ENCODE data around the gene LGALS3BP. TPM values are rescaled to one million over a fixed set of nuclear protein-coding genes. Genes with fewer than 3 reads are reported as not detected.

LGALS3BP gene
- total and polyA plus RNA-seq, 2 donors (not counting 1 experiment from before 2014, with no cell fraction given): 1.8 to 7.5 TPM

- DNase-seq: no peak
- Histone ChIP-seq H3K27ac (ENCODE audit: low read length in 2 of 2) (no peak overlapping the region), H3K9ac (ENCODE audit: low read length) (no peak overlapping the region), H2AFZ (ENCODE audit: insufficient read depth, low read depth, low read length, poor library complexity, severe bottlenecking) (no peak overlapping the region), H3K4me1 (ENCODE audit: control insufficient read depth in 2 of 2, insufficient read depth in 2 of 2, low read length in 2 of 2) (peaks cover 17 to 29% of the 10 kb centered on the region in 2 donors), H3K36me3 (replicated peaks in 1 of 2; ENCODE audit: control extremely low read depth in 1 of 2, control insufficient read depth in 1 of 2, extremely low read depth in 1 of 2, insufficient read depth in 2 of 2, low read length in 1 of 2) (no peaks in the 10 kb centered on the region), H3K4me3 (ENCODE audit: control extremely low read depth in 1 of 5, extremely low read depth in 1 of 5, insufficient read depth in 1 of 5, low read depth in 2 of 5, low read length in 4 of 5) (no peak overlapping the region), H3K79me2 (ENCODE audit: control insufficient read depth, insufficient read depth, low read length) (no peaks in the 10 kb centered on the region), H4K20me1 (ENCODE audit: control insufficient read depth, insufficient read depth, low read length, poor library complexity, severe bottlenecking) (no peaks in the 10 kb centered on the region), H3K27me3 (replicated peaks in 1 of 4; ENCODE audit: control extremely low read depth in 1 of 4, control insufficient read depth in 3 of 4, insufficient read depth in 4 of 4, low read length in 3 of 4) (peaks cover 0 to 8% (median 2%) of the 10 kb centered on the region in 4 experiments), H3K4me2 (replicated peaks; ENCODE audit: low read depth, low read length, poor library complexity, severe bottlenecking) (no peak overlapping the region), H3K9me3 (ENCODE audit: control extremely low read depth in 1 of 3, control insufficient read depth in 2 of 3, insufficient read depth in 1 of 3, low read length in 2 of 3) (no peaks in the 10 kb centered on the region)
- H3K4me1 Mint-ChIP-seq: peaks cover 15% of the 10 kb centered on the region
- WGBS (ENCODE audit: insufficient coverage): 90% methylated on average over 7 of the region's 8 CpGs
- no peak overlapping the region for H3K4me3 Mint-ChIP-seq
- peaks cover 4% of the 10 kb centered on the region for H3K27me3 Mint-ChIP-seq
- POLR2A ChIA-PET: no interaction called here
- no peaks in the 10 kb centered on the region for H3K9me3 Mint-ChIP-seq (ENCODE audit: insufficient read depth)
- no peak for ATAC-seq (ENCODE audit: low read depth)
- TF ChIP-seq EZH2 (IDR thresholded peaks at IDR 0.05; ENCODE audit: borderline replicate concordance, insufficient read depth, low read depth, low read length, poor library complexity, severe bottlenecking) (no peak), CTCF (IDR thresholded peaks at IDR 0.05) (no peak)
- intact Hi-C loops (cut with micrococcal nuclease): no loop called here
- CTCF ChIA-PET: interaction anchor here (2.0 kb wide), 1 partner anchor 55 kb away, joined by 9 read pairs; no protein-coding TSS in a partner anchor
- H3K27ac Mint-ChIP-seq: no peak overlapping the region
These were observed 58.2 kb downstream of the LGALS3BP start for GRCh38 chr17:78921437-78921971.

Other genes with a start within 250 kb of the LGALS3BP start
- 353 and 368 TPM in 2 replicates for gene CYTH1, start 197.7 kb downstream of the LGALS3BP start, total RNA-seq
- gene CYTH1, start 197.7 kb downstream of the LGALS3BP start, polyA plus RNA-seq: 255 and 355 TPM in 2 replicates
- 137 and 145 TPM in 2 replicates for gene USP36, start 139.1 kb downstream of the LGALS3BP start, total RNA-seq
- 52.2 and 59.7 TPM in 2 replicates for gene USP36, start 139.1 kb downstream of the LGALS3BP start, polyA plus RNA-seq
- 1.3 and 2.9 TPM in 2 replicates for gene CEP295NL, start 76.7 kb downstream of the LGALS3BP start, total RNA-seq
- 0.09 TPM in 1 of 2 replicates, not detected in the other for gene CEP295NL, start 76.7 kb downstream of the LGALS3BP start, polyA plus RNA-seq
- gene TIMP2, start 54.5 kb downstream of the LGALS3BP start, total RNA-seq: 10.0 and 11.4 TPM in 2 replicates
- 4.8 and 5.5 TPM in 2 replicates for gene TIMP2, start 54.5 kb downstream of the LGALS3BP start, polyA plus RNA-seq
- gene CANT1, start 29.8 kb upstream of the LGALS3BP start, total RNA-seq: 44.2 and 49.2 TPM in 2 replicates
- 17.3 and 17.8 TPM in 2 replicates for gene CANT1, start 29.8 kb upstream of the LGALS3BP start, polyA plus RNA-seq
- gene C1QTNF1, start 44.2 kb upstream of the LGALS3BP start, total RNA-seq: not detected in 2 replicates
- gene C1QTNF1, start 44.2 kb upstream of the LGALS3BP start, polyA plus RNA-seq: not detected in 2 replicates
- gene ENGASE, start 94.9 kb upstream of the LGALS3BP start, total RNA-seq: 115 and 122 TPM in 2 replicates
- 75.0 and 92.1 TPM in 2 replicates for gene ENGASE, start 94.9 kb upstream of the LGALS3BP start, polyA plus RNA-seq